Esophagus squamous epithelium (tissue), 4 donors: ENCODE data around the gene MAP2K6.

Experiments
- CTCF ChIP-seq, 6 experiments: fragments of 450-650 bp in 4 of 6; fragments of 200-600 bp in 2 of 6; sonication (generic) in 2 of 6; IDR thresholded peaks; one replicate each; pipeline ENCODE4 v1.5.1; 2016 to 2019; ENCODE audit warnings: antibody characterized with exemption in 6 of 6, mild to moderate bottlenecking in 4 of 6, moderate library complexity in 4 of 6
- POLR2A ChIP-seq, 4 donors: fragments of 450-650 bp; IDR thresholded peaks; one replicate each; pipeline ENCODE4 v1.6.1; 2017; ENCODE audit warnings: antibody characterized with exemption in 4 of 4, mild to moderate bottlenecking in 4 of 4, moderate library complexity in 3 of 4

GRCh38 chr17:69579961-69580677 is 165.6 kb downstream of the MAP2K6 start:
- TF ChIP-seq CTCF (IDR thresholded peaks at IDR 0.05) (no peak), POLR2A (IDR thresholded peaks at IDR 0.05) (no peak)
